Spleen (tissue), 11 donors: ENCODE data around the gene RYR3. TPM values are rescaled to one million over a fixed set of nuclear protein-coding genes. Genes with fewer than 3 reads are reported as not detected.

ENCODE experiments used
- DNase-seq: peaks from one replicate; pipeline ENCODE4 v3.0.0-alpha.2; 2020
- H3K27ac ChIP-seq, 8 donors: fragments of 200-600 bp; sonication (generic) in 7 of 8; 1 replicate in 4 of 8; 2 replicates in 4 of 8; pipeline versions ENCODE4 v1.5.0 to v1.8.0; 2016 to 2021; ENCODE audit warnings: inconsistent platforms in 4 of 8, mild to moderate bottlenecking in 4 of 8, moderate library complexity in 1 of 8
- H3K27me3 ChIP-seq, 7 donors: fragments of 200-600 bp; sonication (generic) in 6 of 7; replicated peaks in 1 of 7; 1 replicate in 4 of 7; 2 replicates in 3 of 7; pipeline versions ENCODE4 v1.5.0 to v1.8.0; 2016 to 2021; ENCODE audit warnings: inconsistent platforms in 3 of 7, mild to moderate bottlenecking in 1 of 7
- H3K36me3 ChIP-seq, 6 donors: fragments of 200-600 bp; sonication (generic) in 5 of 6; 1 replicate in 4 of 6; 2 replicates in 2 of 6; pipeline versions ENCODE4 v1.5.0 to v1.8.0; 2016 to 2021; ENCODE audit warnings: inconsistent platforms in 2 of 6
- H3K4me1 ChIP-seq, 6 donors: fragments of 200-600 bp; sonication (generic) in 5 of 6; 1 replicate in 3 of 6; 2 replicates in 3 of 6; pipeline versions ENCODE4 v1.5.0 to v1.8.0; 2016 to 2021; ENCODE audit warnings: inconsistent platforms in 3 of 6
- H3K4me3 ChIP-seq, 8 donors: fragments of 200-600 bp; sonication (generic) in 7 of 8; 1 replicate in 4 of 8; 2 replicates in 4 of 8; pipeline versions ENCODE4 v1.5.0 to v1.8.0; 2016 to 2021; ENCODE audit warnings: inconsistent platforms in 4 of 8, mild to moderate bottlenecking in 4 of 8, moderate library complexity in 2 of 8
- H3K9me3 ChIP-seq, 8 donors: fragments of 200-600 bp; sonication (generic) in 7 of 8; 1 replicate in 4 of 8; 2 replicates in 4 of 8; pipeline versions ENCODE4 v1.5.0 to v1.8.0; 2016 to 2021; ENCODE audit warnings: inconsistent platforms in 4 of 8
- POLR2A ChIP-seq, 3 donors: fragments of 450-650 bp; IDR thresholded peaks; one replicate each; pipeline ENCODE4 v1.5.1; 2017; ENCODE audit warnings: antibody characterized with exemption in 3 of 3, mild to moderate bottlenecking in 1 of 3
- POLR2AphosphoS5 ChIP-seq, 3 donors: sonication (generic); formaldehyde crosslinking; IDR thresholded peaks; one replicate each; pipeline ENCODE4 v1.5.1; 2017; ENCODE audit warnings: antibody characterized with exemption in 3 of 3
- WGBS, 5 donors: extraction: QIAGEN DNeasy Blood & Tissue Kit in 3 of 5; methylation state at CpG; one replicate each; pipeline versions ENCODE4 v1.1.5 to v1.1.7; 2013 to 2018; 5-methylcytosine and 5-hydroxymethylcytosine counted together
- intact Hi-C: fragments of 100-400 bp; cut with DNase I; formaldehyde crosslinking; loops from one replicate; pipeline ENCODE4 v1.15.0; 2023; ENCODE audit warnings: low total_unique reads
- polyA plus RNA-seq, 3 donors: library from polyadenylated mRNA; stranded (reverse); fragments of 200-250 nt; gene quantifications; one replicate each; pipeline ENCODE4 v1.2.1, GENCODE V29; 2013
- small RNA-seq, 4 donors: library from RNA; depleted of rRNA; stranded (forward); fragments of <200 nt; gene quantifications; one replicate each; pipeline ENCODE3, GENCODE V24; 2016
- total RNA-seq, 7 donors: library from RNA; depleted of rRNA in 3 of 7; stranded (reverse); fragments of >200 nt in 3 of 7; fragmentation: NEBNext Ultra II Directional in 4 of 7; extraction: Animal tissue kit (Norgen Biotek cat#: 25700) in 4 of 7; gene quantifications; one replicate each; pipeline versions ENCODE4 v1.1.0 to v1.2.1, GENCODE V29; 2016 to 2021
- TF ChIP-seq, protein P1 (sequence below), 11 experiments: fragments of 200-600 bp in 7 of 11; fragments of 450-650 bp in 4 of 11; sonication (generic) in 4 of 11; IDR thresholded peaks in 8 of 11; conservative IDR thresholded peaks in 3 of 11; 1 replicate in 7 of 11; 2 replicates in 4 of 11; pipeline versions ENCODE4 v1.4.0 to v1.8.0; 2016 to 2021; ENCODE audit warnings: antibody characterized with exemption in 11 of 11, inconsistent platforms in 4 of 11, mild to moderate bottlenecking in 1 of 11
- donor health status: healthy with polysubstance abuse.
- donor health status: DM: no; HTN: no; CAD: no; lungs with moderate emphysema.
- donor health status: DM: no; HTN: no; CAD: no.
- donor health status: Bipolar disorder and iron deficiency.
- donor health status: healthy.
- donor health status: DM: no; HTN: no; CAD: no.
- donor health status: DM: yes; HTN: yes; CAD: no.

Gene RYR3
- total and polyA plus RNA-seq, 10 donors, result 0.11 to 5.9 (median 1.3) TPM

DNA sequence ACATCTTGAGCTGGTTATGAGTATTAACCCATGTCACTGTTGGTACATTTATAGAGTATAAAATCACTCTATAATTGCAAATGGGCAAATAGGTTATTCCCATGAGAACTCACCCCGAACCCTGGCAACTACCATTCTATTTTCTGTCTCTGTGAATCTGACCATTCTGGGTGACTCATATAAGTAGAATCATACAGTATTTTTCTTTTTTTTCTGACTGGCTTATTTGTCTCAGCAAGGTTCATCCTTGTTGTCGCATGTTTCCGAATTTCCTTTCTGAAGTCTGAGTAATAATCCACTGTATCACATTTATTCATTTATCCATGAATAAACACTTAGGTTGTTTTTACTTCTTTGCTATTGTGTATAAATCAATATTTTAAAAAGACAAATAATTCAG is 597.6 kb downstream of the RYR3 start:
- H3K27ac ChIP-seq, result no peak overlapping the region
- TF ChIP-seq POLR2AphosphoS5 (IDR thresholded peaks at IDR 0.05), result no peak
- TF ChIP-seq POLR2A (IDR thresholded peaks at IDR 0.05), result no peak
- TF ChIP-seq, protein P1, sequence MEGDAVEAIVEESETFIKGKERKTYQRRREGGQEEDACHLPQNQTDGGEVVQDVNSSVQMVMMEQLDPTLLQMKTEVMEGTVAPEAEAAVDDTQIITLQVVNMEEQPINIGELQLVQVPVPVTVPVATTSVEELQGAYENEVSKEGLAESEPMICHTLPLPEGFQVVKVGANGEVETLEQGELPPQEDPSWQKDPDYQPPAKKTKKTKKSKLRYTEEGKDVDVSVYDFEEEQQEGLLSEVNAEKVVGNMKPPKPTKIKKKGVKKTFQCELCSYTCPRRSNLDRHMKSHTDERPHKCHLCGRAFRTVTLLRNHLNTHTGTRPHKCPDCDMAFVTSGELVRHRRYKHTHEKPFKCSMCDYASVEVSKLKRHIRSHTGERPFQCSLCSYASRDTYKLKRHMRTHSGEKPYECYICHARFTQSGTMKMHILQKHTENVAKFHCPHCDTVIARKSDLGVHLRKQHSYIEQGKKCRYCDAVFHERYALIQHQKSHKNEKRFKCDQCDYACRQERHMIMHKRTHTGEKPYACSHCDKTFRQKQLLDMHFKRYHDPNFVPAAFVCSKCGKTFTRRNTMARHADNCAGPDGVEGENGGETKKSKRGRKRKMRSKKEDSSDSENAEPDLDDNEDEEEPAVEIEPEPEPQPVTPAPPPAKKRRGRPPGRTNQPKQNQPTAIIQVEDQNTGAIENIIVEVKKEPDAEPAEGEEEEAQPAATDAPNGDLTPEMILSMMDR (IDR thresholded peaks at IDR 0.05 in 8 of 11, conservative IDR thresholded peaks at IDR 0.05 in 3 of 11), result no peak
- no peaks in the 10 kb centered on the region for H3K27me3 ChIP-seq
- WGBS, 5 donors, result 88 to 99% (median 92%) methylated on average over 3 of the region's 3 CpGs
- H3K4me3 ChIP-seq, result no peak overlapping the region
- H3K9me3 ChIP-seq, result no peaks in the 10 kb centered on the region
- no peaks in the 10 kb centered on the region for H3K36me3 ChIP-seq
- no peak for DNase-seq
- peaks cover 0 to 6% (median 0%) of the 10 kb centered on the region in 6 donors for H3K4me1 ChIP-seq
- intact Hi-C loops, result no loop called here

DNA sequence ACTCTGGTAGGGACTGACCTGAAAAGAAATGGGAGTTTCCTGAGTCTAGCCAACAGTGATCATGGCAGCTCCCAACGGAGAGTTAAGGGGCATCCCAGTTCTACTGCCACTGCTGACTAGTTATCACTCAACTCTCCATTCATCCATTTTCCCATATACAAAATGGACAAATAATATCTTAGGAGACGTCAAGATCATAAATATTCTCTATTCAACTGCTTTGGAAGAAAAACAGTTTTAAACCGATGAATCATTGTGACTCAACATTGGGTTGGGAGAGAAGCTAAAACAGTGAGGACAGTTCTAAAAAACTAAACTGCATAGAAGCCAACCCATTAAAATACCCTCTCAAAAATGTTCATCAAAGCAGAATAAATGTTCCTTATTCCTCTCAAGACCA is 600.0 kb downstream of the RYR3 start:
- Histone ChIP-seq H3K9me3 (no peaks in the 10 kb centered on the region), H3K36me3 (no peaks in the 10 kb centered on the region), H3K27me3 (no peaks in the 10 kb centered on the region), H3K4me1 (peaks cover 0 to 6% (median 0%) of the 10 kb centered on the region in 6 donors), H3K27ac (no peak overlapping the region), H3K4me3 (no peak overlapping the region)
- intact Hi-C loops, result no loop called here
- 89 to 99% (median 93%) methylated on average over 3 of the region's 3 CpGs for WGBS, 5 donors
- no peak for TF ChIP-seq POLR2AphosphoS5 (IDR thresholded peaks at IDR 0.05)
- no peak for TF ChIP-seq POLR2A (IDR thresholded peaks at IDR 0.05)
- TF ChIP-seq, protein P1 (IDR thresholded peaks at IDR 0.05 in 8 of 11, conservative IDR thresholded peaks at IDR 0.05 in 3 of 11), result no peak
- DNase-seq, result no peak

DNA sequence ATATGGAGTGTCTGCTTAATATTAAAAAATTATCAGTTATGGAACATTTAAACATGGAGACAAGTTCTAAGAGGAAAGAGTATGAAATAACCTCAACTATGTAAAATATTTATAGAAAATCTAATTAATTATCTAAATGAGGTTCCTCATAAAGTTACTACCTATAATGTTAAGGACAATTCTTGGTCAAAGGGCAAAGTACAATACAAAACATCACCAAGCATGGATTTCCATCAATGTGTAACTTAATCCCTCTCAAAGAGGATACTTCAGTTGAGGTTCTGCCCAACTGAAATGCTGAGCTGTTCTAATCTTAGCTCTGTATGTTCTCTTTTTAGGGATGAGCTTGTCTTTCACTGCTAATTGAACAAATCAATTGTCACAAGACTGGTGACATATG is 601.6 kb downstream of the RYR3 start:
- no peak for DNase-seq

DNA sequence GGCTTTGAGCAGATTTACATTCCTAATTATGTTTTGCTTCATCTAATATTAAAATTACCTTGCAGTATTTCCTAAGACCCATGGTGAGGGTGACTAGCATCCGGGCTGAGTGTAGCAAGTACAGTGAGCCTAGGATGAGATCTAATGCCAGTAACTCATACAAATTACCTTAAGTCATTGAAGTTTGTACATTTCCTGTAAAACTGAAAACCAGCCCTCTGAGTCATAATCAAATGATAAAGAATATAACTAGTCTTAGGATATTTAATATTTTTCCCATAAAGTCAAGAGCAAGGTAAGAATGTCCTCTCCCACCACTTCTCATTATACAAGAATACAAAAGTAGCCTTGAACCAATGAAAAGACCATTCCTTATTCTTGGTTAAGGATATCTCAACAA is 602.7 kb downstream of the RYR3 start:
- H3K27me3 ChIP-seq, result no peaks in the 10 kb centered on the region
- no peak for DNase-seq
- H3K4me1 ChIP-seq, result no peaks in the 10 kb centered on the region
- TF ChIP-seq POLR2AphosphoS5 (IDR thresholded peaks at IDR 0.05), result no peak
- no peak for TF ChIP-seq POLR2A (IDR thresholded peaks at IDR 0.05)
- TF ChIP-seq, protein P1 (IDR thresholded peaks at IDR 0.05 in 8 of 11, conservative IDR thresholded peaks at IDR 0.05 in 3 of 11), result no peak
- no peak overlapping the region for H3K27ac ChIP-seq
- H3K4me3 ChIP-seq, result no peak overlapping the region
- no peaks in the 10 kb centered on the region for H3K9me3 ChIP-seq
- H3K36me3 ChIP-seq, result no peaks in the 10 kb centered on the region
- WGBS, 5 donors, result 77 to 100% (median 85%) methylated on average over 1 of the region's 1 CpG
- intact Hi-C loops, result no loop called here

More for the DNA sequence above, 601.6 kb downstream of the RYR3 start:
- TF ChIP-seq POLR2A (IDR thresholded peaks at IDR 0.05) (no peak), POLR2AphosphoS5 (IDR thresholded peaks at IDR 0.05) (no peak)
- TF ChIP-seq, protein P1 (IDR thresholded peaks at IDR 0.05 in 8 of 11, conservative IDR thresholded peaks at IDR 0.05 in 3 of 11), result no peak
- peaks cover 0 to 3% (median 0%) of the 10 kb centered on the region in 6 donors for H3K4me1 ChIP-seq
- no peaks in the 10 kb centered on the region for H3K27me3 ChIP-seq
- H3K36me3 ChIP-seq, result no peaks in the 10 kb centered on the region
- no peak overlapping the region for H3K27ac ChIP-seq
- no peak overlapping the region for H3K4me3 ChIP-seq
- intact Hi-C loops, result no loop called here
- H3K9me3 ChIP-seq, result no peaks in the 10 kb centered on the region

Small RNA genes within 50 kb of the gene (small RNA-seq; reads per million reads assigned to genes)
- 0 reads per million in 4 donors for gene RF00019

Other genes starting within 250 kb of the RYR3 start
- 10 to 100 TPM in 5 of 7 donors, 1 to 10 TPM in 2; 3.6 to 42.1 (median 19.6) TPM for gene FMN1, start 116.3 kb upstream of the RYR3 start, total RNA-seq
- under 1 TPM; 0.43 to 0.83 (median 0.71) TPM for gene FMN1, start 116.3 kb upstream of the RYR3 start, polyA plus RNA-seq